GM12875 (cell line): ENCODE results near the gene CYB561D2.

Source experiments
- H3K4me3 ChIP-seq: one replicate; pipeline ENCODE4 v1.5.1; 2011; ENCODE audit warnings: low read depth, low read length, control low read depth
- CTCF ChIP-seq: IDR thresholded peaks from 2 replicates; pipeline ENCODE4 v1.5.1; 2011; ENCODE audit warnings: low read depth, mild to moderate bottlenecking, control low read depth, inconsistent platforms, low read length, moderate library complexity, borderline replicate concordance; ENCODE audit not compliant: insufficient read depth

The CYB561D2 gene

GRCh38 chr3:50337175-50337861, 13.3 kb upstream of the CYB561D2 start:
- H3K4me3 ChIP-seq = peak overlapping the region; percentile 95
- TF ChIP-seq CTCF = no peak

GRCh38 chr3:50338965-50339364, 11.7 kb upstream of the CYB561D2 start:
- no peak for TF ChIP-seq CTCF
- peak overlapping the region; percentile 95 for H3K4me3 ChIP-seq

GRCh38 chr3:50339485-50340146, 11.0 kb upstream of the CYB561D2 start:
- no peak for TF ChIP-seq CTCF
- H3K4me3 ChIP-seq = peak overlapping the region; percentile 95

GRCh38 chr3:50340147-50340447, 10.6 kb upstream of the CYB561D2 start:
- no peak for TF ChIP-seq CTCF
- H3K4me3 ChIP-seq = peak overlapping the region; percentile 95

- no peak for TF ChIP-seq CTCF
- peak within 1 kb of the TSS; percentile 95 for H3K4me3 ChIP-seq
Measured at GRCh38 chr3:50340448-50341329, 10.0 kb upstream of the CYB561D2 start, which contains the start of gene RASSF1. RASSF1 (minus strand) TSS chr3:50340836; CDS start chr3:50340805, 31 bp downstream.

- H3K4me3 ChIP-seq = peak overlapping the region; percentile 95
- TF ChIP-seq CTCF = no peak
Measured at GRCh38 chr3:50341537-50341936, 9.1 kb upstream of the CYB561D2 start.
